ENCODE data around the gene DGLUCY. TPM values are rescaled to one million over a fixed set of nuclear protein-coding genes. Genes with fewer than 3 reads are reported as not detected.

The DGLUCY gene
- total and polyA plus RNA-seq, 4 donors: 17.9 to 58.1 (median 24.9) TPM

DNA sequence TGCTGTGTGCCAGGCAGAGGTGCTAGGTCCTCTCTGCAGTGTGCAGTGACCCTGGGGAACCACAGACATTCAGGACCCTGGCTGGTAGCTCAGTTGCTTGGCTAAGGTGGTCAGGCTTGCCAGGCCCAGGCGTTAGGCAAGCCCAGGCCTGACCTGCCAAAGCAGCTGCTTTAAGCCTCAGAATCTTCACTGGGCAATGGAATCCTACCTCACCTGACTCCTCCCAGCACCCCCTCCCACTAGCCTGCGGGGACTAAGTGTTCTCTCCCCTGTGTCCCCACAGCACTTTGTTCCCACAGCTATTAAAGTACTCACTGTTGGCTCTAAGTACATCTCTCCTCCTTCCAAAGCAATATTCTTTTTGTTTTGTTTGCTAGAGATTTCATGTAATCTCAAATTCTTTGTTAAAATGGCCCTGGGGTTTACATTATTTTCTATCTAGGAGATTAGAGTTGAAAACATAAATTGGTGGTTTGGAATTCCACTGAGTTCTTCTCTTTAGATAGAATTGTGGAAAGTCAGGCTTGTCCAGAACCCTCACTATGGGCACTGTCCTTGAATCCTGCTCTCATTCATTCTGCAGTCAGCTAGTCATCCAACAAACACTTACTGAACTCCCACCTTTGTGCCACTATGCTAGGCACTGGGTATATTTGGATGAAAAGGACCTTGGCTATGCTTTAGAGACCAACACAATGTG is 44.4 kb downstream of the DGLUCY start:
- Histone ChIP-seq H3K9ac (ENCODE audit: low read depth in 1 of 2, low read length in 2 of 2) (no peak overlapping the region), H3K36me3 (ENCODE audit: control insufficient read depth in 4 of 4, insufficient read depth in 3 of 4, low read depth in 1 of 4, low read length in 3 of 4) (peaks cover 0 to 27% (median 22%) of the 10 kb centered on the region in 4 donors), H3K27ac (ENCODE audit: low read depth in 1 of 2, low read length in 2 of 2) (peak overlapping the region; percentile 11 to 41), H3K4me1 (ENCODE audit: control insufficient read depth in 4 of 4, insufficient read depth in 4 of 4, low read length in 3 of 4) (peaks cover 21 to 55% (median 32%) of the 10 kb centered on the region in 4 donors), H3K4me3 (ENCODE audit: low read depth in 1 of 3, low read length in 3 of 3) (no peak overlapping the region), H3K9me3 (ENCODE audit: control insufficient read depth in 4 of 4, low read length in 3 of 4) (no peaks in the 10 kb centered on the region), H3K27me3 (ENCODE audit: control insufficient read depth in 4 of 4, insufficient read depth in 4 of 4, low read length in 3 of 4) (no peaks in the 10 kb centered on the region)
- WGBS: 32% methylated on average over 2 of the region's 2 CpGs
- TF ChIP-seq, protein P1, sequence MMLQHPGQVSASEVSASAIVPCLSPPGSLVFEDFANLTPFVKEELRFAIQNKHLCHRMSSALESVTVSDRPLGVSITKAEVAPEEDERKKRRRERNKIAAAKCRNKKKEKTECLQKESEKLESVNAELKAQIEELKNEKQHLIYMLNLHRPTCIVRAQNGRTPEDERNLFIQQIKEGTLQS (IDR thresholded peaks at IDR 0.05): no peak
- TF ChIP-seq FOXA2 (IDR thresholded peaks at IDR 0.05) (no peak), YY1 (IDR thresholded peaks at IDR 0.05) (peak; percentile 51), SP1 (IDR thresholded peaks at IDR 0.05) (peak; percentile 60), RAD21 (IDR thresholded peaks at IDR 0.05) (no peak), NR2F2 (IDR thresholded peaks at IDR 0.05) (no peak), HNF4A (conservative IDR thresholded peaks at IDR 0.05) (peak in 1 of 2 donors; percentile 41), JUND (IDR thresholded peaks at IDR 0.05) (no peak), TAF1 (conservative IDR thresholded peaks at IDR 0.05) (no peak), GABPA (IDR thresholded peaks at IDR 0.05 in 1 of 2, conservative IDR thresholded peaks at IDR 0.05 in 1 of 2) (no peak), HNF4G (IDR thresholded peaks at IDR 0.05) (no peak), FOXA1 (IDR thresholded peaks at IDR 0.05) (no peak), RXRA (IDR thresholded peaks at IDR 0.05) (peak; percentile 11 to 54), EGR1 (IDR thresholded peaks at IDR 0.05; ENCODE audit: low read depth in 2 of 2) (no peak)
- TF ChIP-seq, protein P2, sequence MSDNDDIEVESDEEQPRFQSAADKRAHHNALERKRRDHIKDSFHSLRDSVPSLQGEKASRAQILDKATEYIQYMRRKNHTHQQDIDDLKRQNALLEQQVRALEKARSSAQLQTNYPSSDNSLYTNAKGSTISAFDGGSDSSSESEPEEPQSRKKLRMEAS (IDR thresholded peaks at IDR 0.05): no peak
- TF ChIP-seq, protein P3, sequence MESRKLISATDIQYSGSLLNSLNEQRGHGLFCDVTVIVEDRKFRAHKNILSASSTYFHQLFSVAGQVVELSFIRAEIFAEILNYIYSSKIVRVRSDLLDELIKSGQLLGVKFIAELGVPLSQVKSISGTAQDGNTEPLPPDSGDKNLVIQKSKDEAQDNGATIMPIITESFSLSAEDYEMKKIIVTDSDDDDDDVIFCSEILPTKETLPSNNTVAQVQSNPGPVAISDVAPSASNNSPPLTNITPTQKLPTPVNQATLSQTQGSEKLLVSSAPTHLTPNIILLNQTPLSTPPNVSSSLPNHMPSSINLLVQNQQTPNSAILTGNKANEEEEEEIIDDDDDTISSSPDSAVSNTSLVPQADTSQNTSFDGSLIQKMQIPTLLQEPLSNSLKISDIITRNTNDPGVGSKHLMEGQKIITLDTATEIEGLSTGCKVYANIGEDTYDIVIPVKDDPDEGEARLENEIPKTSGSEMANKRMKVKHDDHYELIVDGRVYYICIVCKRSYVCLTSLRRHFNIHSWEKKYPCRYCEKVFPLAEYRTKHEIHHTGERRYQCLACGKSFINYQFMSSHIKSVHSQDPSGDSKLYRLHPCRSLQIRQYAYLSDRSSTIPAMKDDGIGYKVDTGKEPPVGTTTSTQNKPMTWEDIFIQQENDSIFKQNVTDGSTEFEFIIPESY (IDR thresholded peaks at IDR 0.05): no peak
- TF ChIP-seq, protein P4, sequence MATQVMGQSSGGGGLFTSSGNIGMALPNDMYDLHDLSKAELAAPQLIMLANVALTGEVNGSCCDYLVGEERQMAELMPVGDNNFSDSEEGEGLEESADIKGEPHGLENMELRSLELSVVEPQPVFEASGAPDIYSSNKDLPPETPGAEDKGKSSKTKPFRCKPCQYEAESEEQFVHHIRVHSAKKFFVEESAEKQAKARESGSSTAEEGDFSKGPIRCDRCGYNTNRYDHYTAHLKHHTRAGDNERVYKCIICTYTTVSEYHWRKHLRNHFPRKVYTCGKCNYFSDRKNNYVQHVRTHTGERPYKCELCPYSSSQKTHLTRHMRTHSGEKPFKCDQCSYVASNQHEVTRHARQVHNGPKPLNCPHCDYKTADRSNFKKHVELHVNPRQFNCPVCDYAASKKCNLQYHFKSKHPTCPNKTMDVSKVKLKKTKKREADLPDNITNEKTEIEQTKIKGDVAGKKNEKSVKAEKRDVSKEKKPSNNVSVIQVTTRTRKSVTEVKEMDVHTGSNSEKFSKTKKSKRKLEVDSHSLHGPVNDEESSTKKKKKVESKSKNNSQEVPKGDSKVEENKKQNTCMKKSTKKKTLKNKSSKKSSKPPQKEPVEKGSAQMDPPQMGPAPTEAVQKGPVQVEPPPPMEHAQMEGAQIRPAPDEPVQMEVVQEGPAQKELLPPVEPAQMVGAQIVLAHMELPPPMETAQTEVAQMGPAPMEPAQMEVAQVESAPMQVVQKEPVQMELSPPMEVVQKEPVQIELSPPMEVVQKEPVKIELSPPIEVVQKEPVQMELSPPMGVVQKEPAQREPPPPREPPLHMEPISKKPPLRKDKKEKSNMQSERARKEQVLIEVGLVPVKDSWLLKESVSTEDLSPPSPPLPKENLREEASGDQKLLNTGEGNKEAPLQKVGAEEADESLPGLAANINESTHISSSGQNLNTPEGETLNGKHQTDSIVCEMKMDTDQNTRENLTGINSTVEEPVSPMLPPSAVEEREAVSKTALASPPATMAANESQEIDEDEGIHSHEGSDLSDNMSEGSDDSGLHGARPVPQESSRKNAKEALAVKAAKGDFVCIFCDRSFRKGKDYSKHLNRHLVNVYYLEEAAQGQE (IDR thresholded peaks at IDR 0.05): no peak
- TF ChIP-seq, protein P5, sequence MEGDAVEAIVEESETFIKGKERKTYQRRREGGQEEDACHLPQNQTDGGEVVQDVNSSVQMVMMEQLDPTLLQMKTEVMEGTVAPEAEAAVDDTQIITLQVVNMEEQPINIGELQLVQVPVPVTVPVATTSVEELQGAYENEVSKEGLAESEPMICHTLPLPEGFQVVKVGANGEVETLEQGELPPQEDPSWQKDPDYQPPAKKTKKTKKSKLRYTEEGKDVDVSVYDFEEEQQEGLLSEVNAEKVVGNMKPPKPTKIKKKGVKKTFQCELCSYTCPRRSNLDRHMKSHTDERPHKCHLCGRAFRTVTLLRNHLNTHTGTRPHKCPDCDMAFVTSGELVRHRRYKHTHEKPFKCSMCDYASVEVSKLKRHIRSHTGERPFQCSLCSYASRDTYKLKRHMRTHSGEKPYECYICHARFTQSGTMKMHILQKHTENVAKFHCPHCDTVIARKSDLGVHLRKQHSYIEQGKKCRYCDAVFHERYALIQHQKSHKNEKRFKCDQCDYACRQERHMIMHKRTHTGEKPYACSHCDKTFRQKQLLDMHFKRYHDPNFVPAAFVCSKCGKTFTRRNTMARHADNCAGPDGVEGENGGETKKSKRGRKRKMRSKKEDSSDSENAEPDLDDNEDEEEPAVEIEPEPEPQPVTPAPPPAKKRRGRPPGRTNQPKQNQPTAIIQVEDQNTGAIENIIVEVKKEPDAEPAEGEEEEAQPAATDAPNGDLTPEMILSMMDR (IDR thresholded peaks at IDR 0.05; ENCODE audit: low read depth, low read length, missing input control): no peak
- DNase-seq (ENCODE audit: low spot score): no peak

All from liver (tissue), 9 donors.